K562 (cell line): ENCODE data around the gene KCTD16. TPM values are rescaled to one million over a fixed set of nuclear protein-coding genes. Genes with fewer than 3 reads are reported as not detected.

Source experiments
- CHD1 ChIP-seq: fragments of 200-600 bp; sonication (generic); IDR thresholded peaks from one replicate; pipeline ENCODE4 v1.6.1; 2012; ENCODE audit warnings: mild to moderate bottlenecking, moderate library complexity, low read length, inconsistent platforms
- HCFC1 ChIP-seq: IDR thresholded peaks from 2 replicates; pipeline ENCODE4 v1.6.1; 2012; ENCODE audit warnings: low read depth, low read length, improper control_type of control experiment
- HMG20B ChIP-seq: fragments of 250-450 bp; sonication (Bioruptor Pico); IDR thresholded peaks from 2 replicates; pipeline ENCODE4 v1.5.0; 2021; ENCODE audit warnings: mild to moderate bottlenecking
- MTA2 ChIP-seq: fragments of 450-650 bp; IDR thresholded peaks from 2 replicates; pipeline ENCODE4 v1.6.1; 2016; ENCODE audit warnings: low read depth
- NR1H2 ChIP-seq: sonication (generic); formaldehyde crosslinking; IDR thresholded peaks from 2 replicates; pipeline ENCODE4 v1.4.0; 2020; ENCODE audit warnings: mild to moderate bottlenecking, missing genetic modification reagents
- SIX5 ChIP-seq, 2 experiments: IDR thresholded peaks; 2 replicates each; pipeline ENCODE4 v1.6.1; 2011; ENCODE audit warnings: low read length in 2 of 2, borderline replicate concordance in 1 of 2, low read depth in 1 of 2, mild to moderate bottlenecking in 1 of 2, moderate library complexity in 1 of 2; ENCODE audit not compliant: insufficient read depth in 1 of 2
- SMARCE1 ChIP-seq: fragments of 450-650 bp; IDR thresholded peaks from 2 replicates; pipeline ENCODE4 v1.7.1; 2016; ENCODE audit warnings: mild to moderate bottlenecking
- ZBED1 ChIP-seq: IDR thresholded peaks from 2 replicates; pipeline ENCODE4 v1.6.1; 2014
- ZNF347 ChIP-seq: fragments of 450-650 bp; formaldehyde crosslinking; IDR thresholded peaks from 2 replicates; pipeline ENCODE4 v1.4.0; 2020; ENCODE audit warnings: low read depth, mild to moderate bottlenecking, moderate library complexity
- polyA plus RNA-seq, 8 experiments: library from polyadenylated mRNA; depleted of rRNA in 4 of 8; stranded (reverse) in 5 of 8; unstranded in 3 of 8; fragments of >200 nt; fragmentation: Nextera tagmentation in 2 of 8; fragmentation: Illumina TruSeq in 1 of 8; extraction: Ambion mirVana in 2 of 8; extraction: Trizol in 1 of 8; gene quantifications; 2 replicates each; pipeline versions ENCODE4 v1.2.1 to v1.2.3, GENCODE V29; 2011 to 2014; ENCODE audit warnings: inconsistent platforms in 1 of 8, missing spikeins in 1 of 8
- total RNA-seq, 7 experiments: library from RNA; depleted of rRNA in 6 of 7; stranded (reverse); fragments of >200 nt in 6 of 7; fragmentation: Illumina TruSeq in 2 of 7; extraction: Trizol in 2 of 7; gene quantifications; 2 replicates each; pipeline versions ENCODE4 v1.2.1 to v1.2.3, GENCODE V29; 2011 to 2021; ENCODE audit warnings: low replicate concordance in 1 of 7
- TF ChIP-seq, protein P1 (sequence below): sonication (generic); formaldehyde crosslinking; IDR thresholded peaks from 2 replicates; pipeline ENCODE4 v1.8.1; 2022; ENCODE audit warnings: missing genetic modification reagents
- TF ChIP-seq, protein P2 (sequence below): IDR thresholded peaks from 2 replicates; pipeline ENCODE4 v1.6.1; 2014; ENCODE audit warnings: antibody characterized with exemption

Gene KCTD16
- total and polyA plus RNA-seq, 9 of the 15 experiments (the other 6 are each of a cell fraction or from before 2014, with no cell fraction given): 0.04 TPM; not detected in 8

DNA sequence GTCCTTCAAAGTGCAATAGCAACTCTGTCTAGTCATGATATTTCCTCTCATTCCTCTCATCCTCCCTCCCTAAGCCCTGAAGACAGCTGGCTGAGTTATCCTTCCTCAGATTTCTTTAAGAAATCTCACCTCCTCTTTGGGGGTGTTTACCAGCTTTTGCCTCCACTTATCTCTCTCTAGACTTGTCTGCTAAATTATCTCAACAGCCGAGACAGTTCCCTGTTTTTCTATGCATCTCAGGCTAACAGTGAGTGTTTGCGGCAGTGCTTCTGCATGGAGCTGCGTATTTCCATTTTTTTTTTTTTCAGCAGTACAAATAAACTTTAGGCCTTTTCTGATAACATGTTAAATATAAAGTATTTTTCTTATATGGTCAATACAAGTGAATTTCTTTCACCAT is 20.9 kb downstream of the KCTD16 start (continued):
- TF ChIP-seq, protein P1, sequence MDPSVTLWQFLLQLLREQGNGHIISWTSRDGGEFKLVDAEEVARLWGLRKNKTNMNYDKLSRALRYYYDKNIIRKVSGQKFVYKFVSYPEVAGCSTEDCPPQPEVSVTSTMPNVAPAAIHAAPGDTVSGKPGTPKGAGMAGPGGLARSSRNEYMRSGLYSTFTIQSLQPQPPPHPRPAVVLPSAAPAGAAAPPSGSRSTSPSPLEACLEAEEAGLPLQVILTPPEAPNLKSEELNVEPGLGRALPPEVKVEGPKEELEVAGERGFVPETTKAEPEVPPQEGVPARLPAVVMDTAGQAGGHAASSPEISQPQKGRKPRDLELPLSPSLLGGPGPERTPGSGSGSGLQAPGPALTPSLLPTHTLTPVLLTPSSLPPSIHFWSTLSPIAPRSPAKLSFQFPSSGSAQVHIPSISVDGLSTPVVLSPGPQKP (CRISPR knock-in tag): no peak
- TF ChIP-seq SIX5 (IDR thresholded peaks at IDR 0.05; ENCODE audit: borderline replicate concordance in 1 of 2, insufficient read depth in 1 of 2, low read depth in 1 of 2, low read length in 2 of 2) (no peak), HMG20B (CRISPR knock-in tag) (no peak), ZNF347 (CRISPR knock-in tag) (no peak), CHD1 (no peak), SMARCE1 (no peak), NR1H2 (CRISPR knock-in tag) (no peak), HCFC1 (no peak), MTA2 (no peak), ZBED1 (no peak)
- TF ChIP-seq, protein P2, sequence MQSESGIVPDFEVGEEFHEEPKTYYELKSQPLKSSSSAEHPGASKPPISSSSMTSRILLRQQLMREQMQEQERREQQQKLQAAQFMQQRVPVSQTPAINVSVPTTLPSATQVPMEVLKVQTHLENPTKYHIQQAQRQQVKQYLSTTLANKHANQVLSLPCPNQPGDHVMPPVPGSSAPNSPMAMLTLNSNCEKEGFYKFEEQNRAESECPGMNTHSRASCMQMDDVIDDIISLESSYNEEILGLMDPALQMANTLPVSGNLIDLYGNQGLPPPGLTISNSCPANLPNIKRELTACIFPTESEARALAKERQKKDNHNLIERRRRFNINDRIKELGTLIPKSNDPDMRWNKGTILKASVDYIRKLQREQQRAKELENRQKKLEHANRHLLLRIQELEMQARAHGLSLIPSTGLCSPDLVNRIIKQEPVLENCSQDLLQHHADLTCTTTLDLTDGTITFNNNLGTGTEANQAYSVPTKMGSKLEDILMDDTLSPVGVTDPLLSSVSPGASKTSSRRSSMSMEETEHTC: no peak
